B cell (primary cell): ENCODE measurements around the gene PIGT. TPM values are rescaled to one million over a fixed set of nuclear protein-coding genes. Genes with fewer than 3 reads are reported as not detected.

ENCODE experiments used
- ATAC-seq: fragments of 200-7000 bp; cut with Tn5 transposase; one replicate; pipeline ENCODE4 v1.10.0; 2021; ENCODE audit warnings: low read depth, mild to moderate bottlenecking, moderate number of reproducible peaks, moderate library complexity
- CTCF ChIA-PET: fragments of 350-600 bp; sonication (Branson Sonifier 250); formaldehyde crosslinking; loops from one replicate; lab custom pipeline; 2021; ENCODE audit warnings: antibody characterized with exemption, inconsistent platforms; lab: Charles Lee
- POLR2A ChIA-PET: fragments of 350-600 bp; sonication (Branson Sonifier 250); formaldehyde crosslinking; loops from one replicate; lab custom pipeline; 2021; ENCODE audit warnings: antibody characterized with exemption; lab: Charles Lee
- DNase-seq: peaks from one replicate; pipeline ENCODE4 v3.0.0; 2013
- H2AFZ ChIP-seq: 2 replicates; pipeline ENCODE4 v1.6.1; 2012; ENCODE audit warnings: mild to moderate bottlenecking, low read depth, low read length; ENCODE audit not compliant: insufficient read depth, poor library complexity, severe bottlenecking
- H3K27ac ChIP-seq, 2 donors: 1 replicate in 1 of 2; 2 replicates in 1 of 2; pipeline ENCODE4 v1.5.1; 2012 to 2013; ENCODE audit warnings: low read length in 2 of 2, mild to moderate bottlenecking in 2 of 2, moderate library complexity in 1 of 2
- H3K27me3 ChIP-seq, 4 experiments: fragments of 200-600 bp in 1 of 4; sonication (generic) in 1 of 4; replicated peaks in 1 of 4; 1 replicate in 2 of 4; 2 replicates in 2 of 4; pipeline versions ENCODE4 v1.6.1 to v1.7.0; 2013 to 2016; ENCODE audit warnings: low read length in 3 of 4, mild to moderate bottlenecking in 2 of 4, mixed read lengths in 1 of 4, moderate library complexity in 1 of 4; ENCODE audit not compliant: insufficient read depth in 4 of 4, control insufficient read depth in 3 of 4; ENCODE audit errors: control extremely low read depth in 1 of 4
- H3K36me3 ChIP-seq, 2 experiments: replicated peaks in 1 of 2; 1 replicate in 1 of 2; 2 replicates in 1 of 2; pipeline versions ENCODE4 v1.6.1 to v1.7.1; 2013; ENCODE audit warnings: low read length in 1 of 2; ENCODE audit not compliant: insufficient read depth in 2 of 2, control insufficient read depth in 1 of 2; ENCODE audit errors: control extremely low read depth in 1 of 2, extremely low read depth in 1 of 2
- H3K4me1 ChIP-seq, 2 donors: fragments of 200-600 bp in 1 of 2; sonication (generic) in 1 of 2; 1 replicate in 1 of 2; 2 replicates in 1 of 2; pipeline versions ENCODE4 v1.5.1 to v1.6.1; 2013 to 2017; ENCODE audit warnings: low read length in 2 of 2; ENCODE audit not compliant: control insufficient read depth in 2 of 2, insufficient read depth in 2 of 2
- H3K4me2 ChIP-seq: replicated peaks from 2 replicates; pipeline ENCODE3; 2012; ENCODE audit warnings: mild to moderate bottlenecking, low read depth, low read length; ENCODE audit not compliant: poor library complexity, severe bottlenecking
- H3K4me3 ChIP-seq, 5 experiments: fragments of 200-600 bp in 1 of 5; sonication (generic) in 1 of 5; 1 replicate in 3 of 5; 2 replicates in 2 of 5; pipeline versions ENCODE4 v1.5.1 to v1.7.0; 2011 to 2016; ENCODE audit warnings: low read length in 4 of 5, mild to moderate bottlenecking in 4 of 5, low read depth in 2 of 5, control low read depth in 1 of 5, moderate library complexity in 1 of 5; ENCODE audit not compliant: insufficient read depth in 1 of 5; ENCODE audit errors: control extremely low read depth in 1 of 5, extremely low read depth in 1 of 5
- H3K79me2 ChIP-seq: fragments of 200-600 bp; sonication (generic); one replicate; pipeline ENCODE4 v1.6.0; 2016; ENCODE audit warnings: low read length; ENCODE audit not compliant: control insufficient read depth, insufficient read depth
- H3K9ac ChIP-seq: fragments of 200-600 bp; sonication (generic); 2 replicates; pipeline ENCODE4 v1.6.1; 2017; ENCODE audit warnings: mild to moderate bottlenecking, low read length, moderate library complexity
- H3K9me3 ChIP-seq, 3 donors: one replicate each; pipeline versions ENCODE4 v1.6.1 to v1.7.1; 2013; ENCODE audit warnings: low read length in 2 of 3; ENCODE audit not compliant: control insufficient read depth in 2 of 3, insufficient read depth in 1 of 3; ENCODE audit errors: control extremely low read depth in 1 of 3
- H4K20me1 ChIP-seq: 2 replicates; pipeline ENCODE4 v1.6.0; 2012; ENCODE audit warnings: mild to moderate bottlenecking, low read length; ENCODE audit not compliant: insufficient read depth, control insufficient read depth, poor library complexity, severe bottlenecking
- H3K27ac Mint-ChIP-seq: one replicate; pipeline ENCODE4 v1.8.0; 2021; ENCODE audit warnings: mixed read lengths
- H3K27me3 Mint-ChIP-seq: one replicate; pipeline ENCODE4 v1.8.0; 2021; ENCODE audit warnings: mixed read lengths
- H3K4me1 Mint-ChIP-seq: one replicate; pipeline ENCODE4 v1.8.0; 2021; ENCODE audit warnings: mixed read lengths
- H3K4me3 Mint-ChIP-seq: one replicate; pipeline ENCODE4 v1.8.0; 2021; ENCODE audit warnings: mixed read lengths
- H3K9me3 Mint-ChIP-seq: one replicate; pipeline ENCODE4 v1.8.0; 2022; ENCODE audit warnings: mixed read lengths; ENCODE audit not compliant: insufficient read depth
- CTCF ChIP-seq: fragments of 200-600 bp; IDR thresholded peaks from one replicate; pipeline ENCODE4 v1.8.0; 2022; ENCODE audit warnings: antibody characterized with exemption, mild to moderate bottlenecking
- EZH2 ChIP-seq: IDR thresholded peaks from 2 replicates; pipeline ENCODE4 v1.6.1; 2012; ENCODE audit warnings: borderline replicate concordance, low read depth, mild to moderate bottlenecking, moderate library complexity, low read length; ENCODE audit not compliant: insufficient read depth, poor library complexity, severe bottlenecking
- WGBS: methylation state at CpG from one replicate; pipeline ENCODE4 v1.1.5; 2013; ENCODE audit warnings: missing lambda C conversion rate; ENCODE audit not compliant: insufficient coverage; 5-methylcytosine and 5-hydroxymethylcytosine counted together
- intact Hi-C: fragments of 100-400 bp; cut with micrococcal nuclease; formaldehyde crosslinking; loops from one replicate; pipeline ENCODE4 v1.10.0; 2022
- polyA plus RNA-seq: library from polyadenylated mRNA; depleted of rRNA; stranded (reverse); fragments of >200 nt; gene quantifications from 2 replicates; pipeline ENCODE4 v1.2.3, GENCODE V29; 2012
- total RNA-seq, 2 donors: library from RNA; stranded (reverse); fragments of 120-200 nt in 1 of 2; gene quantifications; 1 replicate in 1 of 2; 2 replicates in 1 of 2; pipeline versions ENCODE4 v1.2.3 to v1.2.4, GENCODE V29; 2013 to 2022

Gene PIGT
- total and polyA plus RNA-seq, 2 donors (not counting 1 experiment from before 2014, with no cell fraction given) = 51.6 to 106 TPM

DNA sequence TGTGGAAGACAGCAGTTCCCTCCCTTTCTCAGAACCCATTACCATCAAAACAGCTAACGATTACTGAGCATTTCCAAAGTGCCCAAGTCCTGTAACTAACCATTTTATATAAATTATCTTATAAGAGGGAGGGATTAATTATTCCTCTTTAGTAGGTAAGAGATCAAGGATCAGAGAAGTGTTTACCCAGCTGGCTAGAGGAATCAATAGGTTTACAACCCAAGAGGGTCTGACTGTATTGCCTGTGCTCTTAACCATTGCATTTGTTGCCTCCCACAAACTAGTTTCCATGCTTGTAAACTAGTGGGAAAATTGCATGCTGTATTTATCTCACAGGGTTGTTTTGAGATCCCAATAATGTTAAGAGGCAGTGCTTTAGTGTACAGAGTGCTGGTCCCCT is 11.5 kb upstream of the PIGT start:
- WGBS = no CpG with 5 or more reads among the region's 1 CpG
- Histone ChIP-seq H3K9me3 (peaks cover 0 to 20% (median 15%) of the 10 kb centered on the region in 3 donors), H3K27ac (no peak overlapping the region), H3K4me1 (peaks cover 17 to 33% of the 10 kb centered on the region in 2 donors), H3K27me3 (no peaks in the 10 kb centered on the region), H3K79me2 (peaks cover 9% of the 10 kb centered on the region), H2AFZ (no peak overlapping the region), H3K4me2 (no peak overlapping the region), H4K20me1 (no peaks in the 10 kb centered on the region), H3K36me3 (no peaks in the 10 kb centered on the region), H3K4me3 (no peak overlapping the region), H3K9ac (no peak overlapping the region)
- ChIA-PET POLR2A (no interaction called here), CTCF (interaction anchor here (1.1 to 5.1 kb wide), 7 partner anchors 9 to 42 kb away, joined by 3 to 22 read pairs (median 4); partner anchors contain the start of gene SYS1)
- H3K27ac Mint-ChIP-seq = peak overlapping the region; percentile 64
- DNase-seq (no peak), ATAC-seq (no peak)
- peaks cover 6% of the 10 kb centered on the region for H3K27me3 Mint-ChIP-seq
- intact Hi-C loops = no loop called here
- no peak for TF ChIP-seq CTCF
- no peak for TF ChIP-seq EZH2
- peak overlapping the region; percentile 85 for H3K4me3 Mint-ChIP-seq
- peaks cover 30% of the 10 kb centered on the region for H3K4me1 Mint-ChIP-seq
- peaks cover 10% of the 10 kb centered on the region for H3K9me3 Mint-ChIP-seq

DNA sequence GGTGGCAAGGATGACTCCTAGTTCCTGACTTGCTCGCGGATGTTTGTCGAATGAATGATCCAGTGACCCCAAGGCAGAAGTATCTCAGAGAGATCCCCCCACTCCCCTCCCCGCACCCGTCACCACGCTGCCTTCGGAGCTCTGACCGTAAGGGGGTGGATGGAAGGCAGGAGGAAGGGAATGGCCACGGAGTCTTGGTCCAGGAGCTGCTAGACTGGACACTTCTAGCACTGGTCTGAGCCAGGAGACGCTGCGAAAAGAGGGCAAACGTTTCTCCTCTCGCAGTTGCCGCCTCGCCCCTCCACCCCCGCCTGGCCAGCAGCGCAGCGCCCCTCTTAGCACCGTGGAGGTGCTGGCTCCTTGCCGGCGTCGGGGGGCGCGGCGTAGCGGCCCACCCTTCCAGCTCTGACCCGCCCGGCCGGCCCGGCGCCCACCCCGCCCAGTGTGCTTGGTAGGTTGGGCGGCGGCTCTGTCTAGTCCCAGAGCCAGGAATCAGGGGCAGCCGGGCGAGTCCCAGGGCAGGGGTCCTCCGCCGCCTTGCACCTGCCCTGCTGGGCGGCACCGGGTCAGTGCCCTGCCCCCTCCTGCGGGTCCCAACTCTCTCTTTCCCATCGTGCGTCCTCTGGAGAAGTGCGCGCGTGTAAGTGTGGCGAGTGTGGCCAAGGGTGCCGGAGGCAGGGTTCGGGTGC is 10.2 kb upstream of the PIGT start:
- intact Hi-C loops = loop anchor here (1.0 to 2.0 kb wide), 2 partner anchors 10 to 31 kb away; no protein-coding TSS in a partner anchor
- Histone ChIP-seq H2AFZ (peak overlapping the region; percentile 56), H3K4me1 (peaks cover 17 to 33% of the 10 kb centered on the region in 2 donors), H3K27ac (no peak overlapping the region), H3K9ac (peak overlapping the region; percentile 77), H3K4me3 (peak overlapping the region; percentile 43 to 70 (median 67)), H3K27me3 (no peaks in the 10 kb centered on the region), H3K4me2 (peak overlapping the region; percentile 99), H3K36me3 (no peaks in the 10 kb centered on the region), H4K20me1 (no peaks in the 10 kb centered on the region), H3K9me3 (peaks cover 0 to 9% (median 8%) of the 10 kb centered on the region in 3 donors), H3K79me2 (peaks cover 9% of the 10 kb centered on the region)
- CTCF ChIA-PET = interaction anchor here (1.2 to 5.1 kb wide), 2 partner anchors 14 to 31 kb away, joined by 4 to 22 read pairs; no protein-coding TSS in a partner anchor
- Mint-ChIP-seq H3K27me3 (peaks cover 6% of the 10 kb centered on the region), H3K4me3 (peak overlapping the region; percentile 84), H3K4me1 (peaks cover 30% of the 10 kb centered on the region), H3K9me3 (peaks cover 4% of the 10 kb centered on the region), H3K27ac (no peak overlapping the region)
- DNase-seq = no peak
- POLR2A ChIA-PET = interaction anchor here (0.7 to 2.4 kb wide), 2 partner anchors 10 to 38 kb away, joined by 3 to 7 read pairs; partner anchors contain the start of gene PIGT
- TF ChIP-seq EZH2 = no peak
- TF ChIP-seq CTCF = no peak
- ATAC-seq = peak; percentile 15
- WGBS = under 1% methylated on average over 41 of the region's 49 CpGs
